MCF 10A (cell line): ENCODE measurements around the gene CCDC15. TPM values are rescaled to one million over a fixed set of nuclear protein-coding genes. Genes with fewer than 3 reads are reported as not detected.

Source experiments
- BruUV-seq: library from RNA; stranded (reverse); fragments of 400-500 nt; replicated peaks from 2 replicates; lab custom pipeline; 2021; lab: Mats Ljungman, UMichigan
- CTCF ChIA-PET: fragments of 300-600 bp; sonication (Branson Sonifier 250); formaldehyde crosslinking; extraction: SDS; loops from one replicate; lab custom pipeline; 2021; ENCODE audit warnings: antibody characterized with exemption, inconsistent platforms; lab: Yijun Ruan, JAX
- POLR2A ChIA-PET: fragments of 300-600, 350-650 bp; sonication (Branson Sonifier 250); formaldehyde crosslinking; extraction: SDS; loops from one replicate; lab custom pipeline; 2020; ENCODE audit warnings: antibody characterized with exemption, inconsistent platforms; lab: Yijun Ruan, JAX
- DNase-seq: peaks from one replicate; pipeline ENCODE4 v3.0.0-alpha.2; 2018; ENCODE audit not compliant: unreplicated experiment
- H3K27ac Mint-ChIP-seq: one replicate; pipeline ENCODE4 v1.8.0; 2022; ENCODE audit warnings: mild to moderate bottlenecking, low read depth, mixed read lengths; ENCODE audit not compliant: unreplicated experiment
- H3K27me3 Mint-ChIP-seq: one replicate; pipeline ENCODE4 v1.8.0; 2022; ENCODE audit warnings: mixed read lengths; ENCODE audit not compliant: insufficient read depth, unreplicated experiment
- H3K36me3 Mint-ChIP-seq: one replicate; pipeline ENCODE4 v1.8.0; 2022; ENCODE audit warnings: mild to moderate bottlenecking, moderate library complexity, mixed read lengths; ENCODE audit not compliant: insufficient read depth, unreplicated experiment
- H3K4me1 Mint-ChIP-seq: one replicate; pipeline ENCODE4 v1.8.0; 2022; ENCODE audit warnings: mixed read lengths; ENCODE audit not compliant: insufficient read depth, unreplicated experiment
- H3K4me3 Mint-ChIP-seq: one replicate; pipeline ENCODE4 v1.8.0; 2022; ENCODE audit warnings: mild to moderate bottlenecking, moderate library complexity, mixed read lengths; ENCODE audit not compliant: unreplicated experiment
- H3K9me3 Mint-ChIP-seq: one replicate; pipeline ENCODE4 v1.8.0; 2022; ENCODE audit warnings: mixed read lengths; ENCODE audit not compliant: unreplicated experiment
- intact Hi-C: fragments of 100-400 bp; cut with micrococcal nuclease; formaldehyde crosslinking; loops from 2 replicates; pipeline ENCODE4 v1.14.1; 2022
- total RNA-seq: library from RNA; stranded (reverse); gene quantifications from 2 replicates; pipeline ENCODE4 v1.2.3, GENCODE V29; 2022
- TF ChIP-seq, protein P1 (sequence below): fragments of 200-600 bp; IDR thresholded peaks from one replicate; pipeline ENCODE4 v1.8.0; 2022; ENCODE audit warnings: antibody characterized with exemption, mild to moderate bottlenecking; ENCODE audit not compliant: unreplicated experiment

Gene CCDC15
- total RNA-seq, 1 experiment from 2014 or later: 2.8 TPM

DNA sequence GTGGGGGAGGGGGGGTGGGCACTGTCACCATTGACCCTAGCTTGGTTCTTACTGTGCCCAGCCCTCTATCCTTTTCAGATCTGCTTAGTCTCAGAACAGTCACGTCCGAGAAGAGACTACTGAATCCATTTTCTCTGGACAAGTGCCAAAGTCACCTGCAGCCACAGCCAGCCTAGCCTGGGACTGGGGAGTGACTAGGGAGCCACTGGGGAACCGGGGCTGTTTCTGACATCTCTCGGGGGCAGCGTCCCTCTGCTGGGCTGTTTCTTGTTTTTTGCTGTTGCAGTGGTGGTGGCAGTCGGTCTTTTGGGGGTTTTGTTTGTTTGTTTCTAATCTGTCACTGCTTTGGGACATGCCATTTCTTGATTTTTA is 117.8 kb downstream of the CCDC15 start:
- Mint-ChIP-seq H3K36me3 (no peaks in the 10 kb centered on the region), H3K4me3 (no peak overlapping the region), H3K27ac (peak overlapping the region; percentile 88), H3K9me3 (no peaks in the 10 kb centered on the region), H3K27me3 (no peaks in the 10 kb centered on the region), H3K4me1 (peaks cover 40% of the 10 kb centered on the region)
- POLR2A ChIA-PET: interaction anchor here (0.6 to 2.9 kb wide), 6 partner anchors 10 to 274 kb away, joined by 3 to 29 read pairs (median 4); no protein-coding TSS in a partner anchor
- CTCF ChIA-PET: interaction anchor here (1.2 to 2.9 kb wide), 5 partner anchors 11 to 101 kb away, joined by 4 to 13 read pairs (median 6); no protein-coding TSS in a partner anchor
- intact Hi-C loops: no loop called here
- TF ChIP-seq, protein P1, sequence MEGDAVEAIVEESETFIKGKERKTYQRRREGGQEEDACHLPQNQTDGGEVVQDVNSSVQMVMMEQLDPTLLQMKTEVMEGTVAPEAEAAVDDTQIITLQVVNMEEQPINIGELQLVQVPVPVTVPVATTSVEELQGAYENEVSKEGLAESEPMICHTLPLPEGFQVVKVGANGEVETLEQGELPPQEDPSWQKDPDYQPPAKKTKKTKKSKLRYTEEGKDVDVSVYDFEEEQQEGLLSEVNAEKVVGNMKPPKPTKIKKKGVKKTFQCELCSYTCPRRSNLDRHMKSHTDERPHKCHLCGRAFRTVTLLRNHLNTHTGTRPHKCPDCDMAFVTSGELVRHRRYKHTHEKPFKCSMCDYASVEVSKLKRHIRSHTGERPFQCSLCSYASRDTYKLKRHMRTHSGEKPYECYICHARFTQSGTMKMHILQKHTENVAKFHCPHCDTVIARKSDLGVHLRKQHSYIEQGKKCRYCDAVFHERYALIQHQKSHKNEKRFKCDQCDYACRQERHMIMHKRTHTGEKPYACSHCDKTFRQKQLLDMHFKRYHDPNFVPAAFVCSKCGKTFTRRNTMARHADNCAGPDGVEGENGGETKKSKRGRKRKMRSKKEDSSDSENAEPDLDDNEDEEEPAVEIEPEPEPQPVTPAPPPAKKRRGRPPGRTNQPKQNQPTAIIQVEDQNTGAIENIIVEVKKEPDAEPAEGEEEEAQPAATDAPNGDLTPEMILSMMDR: no peak
- no TSS peak for BruUV-seq
- no peak for DNase-seq

DNA sequence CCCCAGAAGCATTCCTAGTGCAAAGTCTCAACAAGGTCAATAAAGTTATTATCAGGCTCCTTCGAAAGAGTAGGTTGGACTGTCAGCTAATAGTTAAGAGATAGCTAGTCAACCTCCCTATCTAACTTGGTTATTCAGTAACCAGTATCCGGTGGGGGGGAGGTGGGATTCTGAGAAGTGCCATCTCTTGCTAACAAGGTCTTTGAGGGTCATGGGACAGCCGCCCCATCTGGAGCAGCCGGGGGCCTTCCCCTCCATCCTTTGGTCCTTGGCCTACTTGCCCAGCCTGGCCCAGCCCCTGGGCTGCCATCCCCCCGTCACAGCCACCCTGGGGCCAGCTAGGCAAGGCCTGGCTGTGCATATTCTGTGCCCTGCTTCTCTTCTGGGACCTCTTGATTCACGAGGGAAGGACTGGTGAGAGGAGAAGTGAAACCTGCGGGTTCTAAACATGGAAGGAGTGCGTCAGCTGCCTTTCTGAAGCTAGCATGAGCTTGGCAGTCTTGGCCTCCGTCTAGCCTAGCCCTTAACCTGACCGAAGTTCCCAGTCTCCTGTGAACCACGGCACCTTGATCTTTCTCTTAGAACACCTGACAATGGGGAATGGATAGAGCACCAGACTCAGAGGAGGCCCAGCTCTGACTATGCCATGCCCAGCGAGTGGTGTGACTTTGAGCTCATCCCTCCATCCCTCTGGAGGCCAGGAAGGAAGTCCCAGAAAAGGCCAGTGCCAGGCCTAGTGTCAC is 118.4 kb downstream of the CCDC15 start:
- H3K36me3 Mint-ChIP-seq: no peaks in the 10 kb centered on the region
- no peaks in the 10 kb centered on the region for H3K9me3 Mint-ChIP-seq
- intact Hi-C loops: no loop called here
- H3K4me1 Mint-ChIP-seq: peaks cover 40% of the 10 kb centered on the region
- H3K27ac Mint-ChIP-seq: no peak overlapping the region
- TF ChIP-seq, protein P1: no peak
- POLR2A ChIA-PET: interaction anchor here (0.6 to 1.7 kb wide), 3 partner anchors 10 to 26 kb away, joined by 3 to 8 read pairs (median 3); no protein-coding TSS in a partner anchor
- BruUV-seq: no TSS peak
- no peaks in the 10 kb centered on the region for H3K27me3 Mint-ChIP-seq
- no peak overlapping the region for H3K4me3 Mint-ChIP-seq
- no peak for DNase-seq
- CTCF ChIA-PET: interaction anchor here (1.2 to 2.9 kb wide), 4 partner anchors 10 to 101 kb away, joined by 5 to 13 read pairs (median 6); no protein-coding TSS in a partner anchor

DNA sequence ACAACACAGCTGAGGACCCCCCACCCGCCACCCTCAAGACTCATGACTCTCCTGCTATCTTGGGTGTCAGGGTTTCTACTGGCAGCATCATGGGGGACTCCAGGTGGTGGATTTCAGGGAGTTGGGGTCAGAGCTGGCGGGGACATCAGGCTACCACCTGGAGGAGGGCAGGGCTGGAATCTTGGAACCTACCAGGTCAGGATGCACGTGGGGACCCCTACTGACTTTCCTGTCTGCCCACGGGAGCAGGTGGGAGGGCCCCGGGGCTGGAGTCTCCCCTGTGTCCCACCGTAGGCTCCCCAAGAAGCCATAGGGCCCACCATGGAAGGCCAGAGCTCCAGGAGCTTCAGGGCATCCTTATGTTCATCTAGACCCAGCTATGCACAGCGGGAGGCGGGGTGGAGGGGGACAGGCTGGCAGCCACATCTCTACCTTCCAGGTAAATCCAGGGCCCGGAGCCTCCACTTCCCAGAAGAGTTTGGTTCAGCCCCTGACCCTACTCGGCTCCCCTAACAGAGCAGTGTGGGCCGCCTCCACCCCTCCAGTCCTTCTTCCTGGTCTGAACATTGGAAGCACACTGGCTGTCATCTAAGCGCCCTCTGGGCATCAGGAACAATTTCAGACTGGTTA is 119.1 kb downstream of the CCDC15 start:
- TF ChIP-seq, protein P1: no peak
- BruUV-seq: no TSS peak
- Mint-ChIP-seq H3K27me3 (no peaks in the 10 kb centered on the region), H3K27ac (no peak overlapping the region), H3K4me1 (peaks cover 43% of the 10 kb centered on the region), H3K4me3 (no peak overlapping the region), H3K36me3 (no peaks in the 10 kb centered on the region), H3K9me3 (no peaks in the 10 kb centered on the region)
- CTCF ChIA-PET: interaction anchor here (0.6 to 2.9 kb wide), 7 partner anchors 9 to 273 kb away, joined by 3 to 13 read pairs (median 5); no protein-coding TSS in a partner anchor
- DNase-seq: no peak
- intact Hi-C loops: no loop called here
- POLR2A ChIA-PET: interaction anchor here (1.4 to 1.7 kb wide), 2 partner anchors 9 to 11 kb away, joined by 3 to 8 read pairs; no protein-coding TSS in a partner anchor
